NCI-H82 treated with DMSO at 0.1 percent for 48 hours (cell line): ENCODE data around the gene BEND5.

Experiments used
- DNase-seq: peaks from one replicate; lab custom pipeline; 2025; ENCODE audit not compliant: unreplicated experiment; lab: John Stamatoyannopoulos, UW

The BEND5 gene

DNA sequence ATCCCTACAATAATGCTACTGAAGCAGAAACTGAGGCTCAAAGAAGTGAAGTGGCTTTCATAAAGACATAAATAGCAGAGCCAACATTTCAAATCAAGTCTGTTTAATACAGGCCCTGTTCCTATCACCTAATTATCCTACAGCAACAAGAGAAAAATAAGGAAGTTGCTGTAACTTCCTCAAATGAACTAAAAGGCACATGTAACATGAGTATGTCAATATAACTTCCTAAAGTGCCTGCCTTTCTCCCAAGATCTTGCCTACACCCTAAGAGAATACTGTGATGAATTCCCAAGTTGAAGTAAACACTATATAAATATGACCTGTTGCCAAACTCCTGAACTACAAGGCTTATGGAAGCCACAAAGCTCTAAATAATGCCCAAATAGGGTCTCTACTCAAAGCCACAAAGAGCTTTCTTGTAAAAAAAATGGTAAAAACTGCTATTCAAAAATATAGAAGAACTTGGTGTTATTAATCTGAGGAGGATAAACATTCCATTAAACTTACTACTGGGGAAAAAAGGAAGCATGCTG is 8.6 kb downstream of the BEND5 start:
- DNase-seq = no peak

DNA sequence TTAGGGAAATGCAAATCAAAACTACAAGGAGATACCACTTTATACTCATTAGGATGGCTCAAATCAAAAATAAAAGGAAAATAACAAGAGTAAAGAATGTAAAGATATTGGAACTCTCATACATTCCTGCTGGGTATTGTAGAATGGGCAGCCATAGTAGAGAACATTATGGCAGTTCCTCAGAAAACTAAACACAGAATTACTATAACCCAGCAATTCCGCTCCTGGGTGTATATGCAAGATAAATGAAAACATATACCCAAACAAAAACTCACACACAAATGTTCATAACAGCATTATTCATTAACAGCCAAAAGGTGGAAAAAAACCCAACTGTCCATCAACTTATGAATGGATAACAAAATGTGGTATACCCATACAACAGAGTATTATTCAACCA is 11.4 kb downstream of the BEND5 start:
- no peak for DNase-seq

DNA sequence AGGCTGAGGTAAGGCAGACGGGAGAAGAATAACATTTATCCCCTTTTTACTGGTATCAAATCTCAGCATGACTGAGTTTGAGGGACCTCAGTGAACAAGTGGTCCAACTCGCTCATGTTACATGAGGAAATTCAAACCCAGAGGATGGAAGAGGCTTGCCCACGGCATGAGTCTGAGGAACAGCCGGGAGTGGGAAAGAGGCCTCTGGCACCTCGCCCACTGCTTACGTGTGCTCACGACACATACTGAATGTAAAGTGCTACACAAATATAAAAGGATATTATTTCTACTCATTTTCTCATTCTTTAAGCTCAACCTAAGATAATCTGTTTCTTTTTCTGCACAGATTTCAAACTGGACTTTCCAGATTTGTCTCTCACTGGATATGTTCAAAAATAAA is 14.7 kb downstream of the BEND5 start:
- no peak for DNase-seq

DNA sequence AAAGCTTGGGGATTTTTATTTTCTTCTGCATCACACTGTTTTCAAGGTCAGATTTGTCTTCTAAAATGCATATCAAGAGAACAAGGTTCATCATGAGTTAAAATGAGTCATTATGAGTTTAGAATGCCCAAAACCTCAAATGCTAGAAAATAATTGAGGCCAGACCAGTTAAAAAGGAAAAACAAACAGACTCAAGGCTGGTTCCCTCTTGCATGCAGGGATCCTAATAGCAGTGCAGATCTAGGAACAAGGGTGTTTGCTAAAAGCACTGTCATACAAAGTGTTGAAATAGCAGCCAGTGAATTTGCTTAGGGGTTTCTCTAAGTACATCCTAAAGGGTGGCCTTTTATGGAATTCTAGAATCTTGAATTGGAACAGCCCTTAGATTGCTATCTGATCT is 15.3 kb downstream of the BEND5 start:
- no peak for DNase-seq

DNA sequence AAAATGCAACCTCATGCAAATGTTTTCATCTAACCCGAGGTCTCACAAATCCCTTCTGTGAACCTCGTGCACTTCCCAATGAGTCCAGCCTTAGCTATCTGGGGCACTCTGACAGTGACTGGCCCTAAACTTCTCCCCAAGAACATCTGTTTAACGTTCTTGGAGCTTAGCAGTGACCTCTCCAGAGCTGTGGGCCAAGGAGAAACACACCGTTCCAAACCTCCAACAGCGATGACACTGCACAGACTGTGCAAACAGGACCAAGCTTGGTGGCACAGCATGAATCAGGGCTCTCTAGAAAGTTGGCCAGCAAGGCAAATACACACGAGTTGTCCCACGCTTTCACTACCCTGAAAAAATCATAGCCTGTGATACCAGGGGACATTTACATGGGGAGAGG is 15.8 kb downstream of the BEND5 start:
- DNase-seq = no peak

DNA sequence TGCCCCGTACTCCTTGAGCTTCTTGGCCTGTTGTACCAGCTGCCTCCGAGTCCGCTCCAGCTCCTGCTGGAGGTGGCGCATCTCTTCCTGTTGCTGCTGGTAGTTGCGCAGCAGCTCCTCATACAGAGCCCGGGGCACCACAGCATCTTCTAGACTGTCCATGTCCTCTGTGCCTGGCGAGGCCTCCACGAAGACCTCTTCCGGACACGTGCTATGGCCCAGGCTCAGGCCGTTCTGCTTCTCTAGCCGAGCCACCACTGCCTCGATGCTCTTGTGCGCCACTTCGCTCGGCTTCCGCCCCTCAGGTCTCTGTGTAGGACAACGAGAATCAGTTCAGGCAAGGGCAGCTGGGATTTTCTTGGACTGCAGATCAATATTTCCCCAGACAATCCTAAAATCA is 17.7 kb downstream of the BEND5 start:
- DNase-seq = no peak

DNA sequence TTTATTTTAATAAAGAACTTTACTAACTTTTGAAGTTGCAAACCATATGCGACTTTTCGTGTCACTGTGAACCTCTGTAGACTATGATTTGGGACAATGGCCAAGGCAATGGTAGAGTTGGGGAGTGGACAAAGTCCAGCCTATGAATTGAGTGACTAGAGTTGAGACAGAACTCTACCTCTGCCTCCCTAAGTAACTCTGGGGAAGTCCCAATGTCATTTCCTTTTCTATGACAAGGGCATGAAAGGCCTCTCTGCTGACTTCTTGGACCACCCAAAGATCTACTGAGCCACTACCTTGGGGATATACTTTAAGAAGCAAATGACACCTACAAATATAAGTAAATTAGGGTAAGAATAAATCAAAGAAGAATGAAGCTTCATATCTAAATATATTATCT is 19.3 kb downstream of the BEND5 start:
- DNase-seq = no peak

DNA sequence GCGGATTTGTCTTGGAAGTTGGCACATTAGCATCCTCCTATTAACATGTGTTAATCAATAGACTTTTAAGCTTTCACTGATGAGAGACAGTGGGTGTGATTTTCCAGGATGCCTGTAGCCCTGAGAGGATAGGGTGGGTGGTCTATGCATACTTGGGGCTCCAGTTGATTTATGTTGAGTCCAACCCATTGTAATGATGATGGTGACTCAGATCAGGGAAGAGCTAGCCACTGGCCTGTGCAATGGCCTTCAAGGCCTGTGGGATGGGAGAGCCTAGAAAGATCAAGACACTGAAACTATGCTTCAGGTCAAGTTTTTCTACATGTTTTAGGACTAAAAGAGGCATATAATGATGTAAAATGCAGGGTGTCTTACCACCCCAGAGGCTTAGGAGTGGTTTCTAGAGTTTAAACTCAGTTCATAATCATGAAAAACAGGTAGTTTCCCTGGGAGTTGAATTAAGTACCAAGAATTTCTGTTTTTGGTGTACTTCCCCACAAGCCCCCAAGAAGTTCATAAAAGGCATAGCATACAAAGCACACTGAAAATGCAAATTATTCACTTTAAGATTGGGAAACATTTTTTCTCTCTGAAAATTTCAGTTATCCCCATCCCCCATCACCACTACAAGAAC is 19.9 kb downstream of the BEND5 start:
- DNase-seq = no peak

DNA sequence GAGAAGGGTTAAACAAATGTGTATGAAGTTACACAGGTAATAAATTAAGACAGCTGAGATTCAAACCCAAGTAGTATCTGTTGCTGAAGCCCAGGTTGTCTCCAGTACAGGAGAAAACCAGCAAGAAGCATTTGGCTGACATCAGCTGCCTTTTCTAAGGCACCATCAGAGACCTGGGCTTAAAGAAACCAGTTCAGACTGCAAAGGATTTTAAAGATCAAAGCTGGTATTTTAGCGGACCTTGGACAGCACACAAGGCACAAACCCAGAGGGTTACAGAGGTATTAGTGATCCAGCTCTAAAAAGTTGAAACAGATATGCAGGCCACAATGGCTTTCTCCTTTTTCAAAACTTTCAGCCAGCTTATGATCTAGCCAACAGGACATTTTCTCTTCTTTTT is 23.4 kb downstream of the BEND5 start:
- DNase-seq = no peak

DNA sequence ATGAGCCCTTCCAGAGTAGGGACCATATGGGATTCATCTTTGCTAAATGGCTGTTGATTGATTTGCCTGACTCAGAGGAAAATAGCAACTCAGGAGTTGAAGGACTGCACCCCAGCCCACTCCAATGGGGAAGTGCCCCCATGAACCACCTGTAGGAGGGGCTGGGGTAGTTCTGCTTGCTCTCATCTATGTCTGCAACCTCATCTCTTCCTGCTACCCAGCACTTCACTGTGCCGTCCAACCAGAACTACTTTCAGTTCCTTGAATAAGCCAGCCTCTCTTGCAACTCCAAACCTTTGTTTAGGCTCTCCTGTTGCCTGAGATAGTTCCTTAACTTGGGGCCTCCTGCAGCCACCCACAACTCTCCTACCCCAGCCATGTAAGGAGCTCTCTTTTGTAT is 26.6 kb downstream of the BEND5 start:
- DNase-seq = no peak

DNA sequence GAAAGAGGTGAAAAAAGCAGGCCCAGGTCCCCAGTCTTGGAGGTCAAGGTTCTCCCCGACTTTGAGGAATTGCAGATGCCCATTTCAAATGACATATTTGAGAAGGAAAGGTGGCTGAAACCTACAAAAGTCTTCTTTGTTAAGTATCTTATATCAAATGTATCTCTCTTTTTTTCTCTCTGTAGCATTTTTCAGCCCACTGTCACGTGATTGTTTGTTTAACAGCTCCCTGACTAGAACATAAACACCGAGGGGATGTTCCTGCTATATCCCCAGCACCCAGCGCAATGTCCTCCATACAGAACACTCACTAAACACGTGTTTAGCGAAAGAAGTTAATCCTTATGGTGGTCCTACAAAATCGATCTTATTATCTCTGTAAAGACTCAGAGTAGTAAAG is 27.6 kb downstream of the BEND5 start:
- no peak for DNase-seq

DNA sequence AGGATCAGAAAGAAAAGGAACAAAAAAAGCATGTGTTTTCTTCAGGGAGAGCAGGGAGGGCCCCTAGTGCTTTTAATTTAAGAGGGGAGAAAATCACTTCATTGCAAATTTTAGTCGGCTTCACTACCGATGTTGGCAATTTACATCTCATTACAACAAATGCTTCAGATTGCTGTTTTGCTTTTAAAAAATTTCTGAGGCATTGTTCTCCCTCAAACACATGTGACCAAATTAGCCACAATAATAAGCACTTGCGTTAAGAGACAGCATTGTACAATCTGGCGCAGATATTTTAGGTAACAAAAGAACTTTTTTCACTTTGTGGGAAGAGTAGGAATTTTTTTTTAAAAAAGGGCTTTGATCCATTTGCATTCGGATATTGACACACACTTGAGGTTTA is 29.8 kb downstream of the BEND5 start:
- DNase-seq = no peak

DNA sequence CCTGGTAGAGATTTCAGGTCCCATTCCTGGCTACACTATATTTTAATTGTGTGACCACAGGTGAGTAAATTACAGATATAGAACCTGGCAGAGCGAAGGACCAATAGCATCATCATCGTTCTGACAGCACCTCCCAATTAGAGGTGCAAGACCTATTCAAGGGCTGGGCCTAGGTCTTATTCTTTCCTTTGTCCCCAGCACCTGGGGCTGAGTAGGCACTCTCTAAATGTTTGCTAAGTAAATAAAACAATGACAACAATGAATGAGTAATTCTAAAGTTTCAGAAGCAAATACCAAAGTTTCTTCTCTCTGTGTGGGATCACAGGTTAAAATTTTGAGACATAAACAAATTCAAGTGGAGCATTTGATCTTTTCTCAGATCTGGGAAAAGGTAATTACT is 32.7 kb downstream of the BEND5 start:
- DNase-seq = no peak

DNA sequence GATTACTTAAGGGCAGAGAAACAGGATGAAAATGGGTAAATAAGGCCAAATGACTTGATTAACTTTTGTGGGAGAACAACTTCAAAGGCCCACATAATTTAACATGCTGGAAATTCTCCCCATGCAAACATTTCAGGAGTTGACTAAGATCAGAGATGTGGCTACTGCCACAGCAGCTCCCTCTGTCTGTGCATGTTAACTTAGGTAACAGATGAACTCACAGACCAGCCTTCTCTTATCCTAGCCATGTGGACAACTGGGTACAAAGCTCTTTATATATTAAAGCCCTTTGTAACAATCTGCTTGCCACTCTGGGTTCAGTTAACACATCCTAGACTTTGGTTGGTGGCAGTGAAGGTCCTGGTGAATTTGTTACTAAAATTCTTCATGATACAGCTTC is 33.2 kb downstream of the BEND5 start:
- no peak for DNase-seq

DNA sequence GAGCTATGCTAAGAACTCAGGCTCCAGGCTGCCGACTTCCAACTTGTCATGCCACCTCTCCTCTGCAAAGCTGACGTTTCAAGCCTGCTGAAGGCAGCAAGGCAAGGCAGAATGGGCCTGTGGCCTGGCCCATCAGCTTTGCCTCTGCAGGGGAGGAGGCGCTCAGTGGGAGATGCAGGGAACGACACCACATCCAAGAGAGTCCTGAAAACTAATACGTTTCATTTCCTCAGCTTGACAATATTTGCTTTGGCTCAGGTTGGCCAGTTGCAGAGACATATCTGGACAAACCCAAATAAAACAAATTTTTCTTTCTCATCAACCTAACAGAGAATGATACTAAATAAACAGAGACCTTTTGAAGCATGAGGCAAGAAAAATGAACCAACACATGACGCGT is 35.3 kb downstream of the BEND5 start:
- DNase-seq = no peak

DNA sequence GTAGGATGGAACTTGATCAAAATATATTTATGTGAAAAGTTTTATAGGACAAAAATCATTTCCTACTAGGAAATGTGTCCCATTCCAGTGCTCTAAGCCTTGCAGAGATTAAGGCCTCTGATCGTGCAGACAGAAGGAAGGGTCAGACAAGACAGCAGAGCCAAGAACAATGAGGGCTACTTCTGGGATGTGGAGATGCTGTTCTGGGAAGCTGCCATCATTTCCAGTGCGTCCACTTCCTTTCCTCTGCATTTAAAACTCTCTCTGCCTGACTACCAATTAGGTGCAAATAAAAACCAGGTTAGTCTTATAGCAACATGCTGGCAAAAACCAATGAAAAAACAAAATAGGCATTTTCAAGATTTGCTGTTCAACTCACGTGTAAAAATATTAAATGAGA is 36.1 kb downstream of the BEND5 start:
- DNase-seq = no peak

DNA sequence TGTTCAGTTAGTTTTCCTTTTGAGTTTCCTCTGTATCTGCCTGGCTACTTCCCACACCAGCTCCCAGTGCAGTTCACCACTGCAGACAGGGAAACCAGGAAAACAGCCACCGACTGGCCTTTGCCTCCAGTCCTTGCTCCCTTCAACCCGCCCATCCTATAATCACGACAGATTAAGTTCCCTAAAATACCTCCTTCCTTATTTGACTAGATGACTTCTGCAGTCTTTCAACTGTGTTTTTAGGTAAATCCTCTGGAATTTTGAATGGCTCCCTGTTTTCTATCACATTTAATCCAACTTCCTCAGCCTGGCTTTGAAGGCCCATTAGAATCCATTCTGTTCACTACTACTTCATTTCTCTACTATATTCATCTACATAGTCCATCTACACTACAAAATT is 37.6 kb downstream of the BEND5 start:
- DNase-seq = no peak

DNA sequence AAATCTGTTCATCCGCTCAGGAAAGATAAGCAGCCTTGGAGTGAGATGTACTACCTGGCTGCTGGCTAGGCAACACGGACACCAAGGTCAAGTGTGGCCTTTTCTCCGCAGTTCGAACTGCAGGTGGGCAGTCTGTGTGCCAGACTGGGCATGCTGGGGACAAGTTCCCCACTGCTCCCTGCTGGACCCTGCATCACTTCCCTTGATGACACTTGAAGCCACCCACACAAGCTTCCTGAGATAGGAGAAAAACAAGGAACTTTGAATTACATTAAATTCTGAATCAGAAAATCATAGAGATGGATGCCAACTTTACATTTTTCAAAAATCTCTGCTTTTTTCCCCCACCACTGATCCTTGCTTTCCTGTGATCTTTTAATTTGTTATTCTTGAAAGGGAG is 38.3 kb downstream of the BEND5 start:
- no peak for DNase-seq

DNA sequence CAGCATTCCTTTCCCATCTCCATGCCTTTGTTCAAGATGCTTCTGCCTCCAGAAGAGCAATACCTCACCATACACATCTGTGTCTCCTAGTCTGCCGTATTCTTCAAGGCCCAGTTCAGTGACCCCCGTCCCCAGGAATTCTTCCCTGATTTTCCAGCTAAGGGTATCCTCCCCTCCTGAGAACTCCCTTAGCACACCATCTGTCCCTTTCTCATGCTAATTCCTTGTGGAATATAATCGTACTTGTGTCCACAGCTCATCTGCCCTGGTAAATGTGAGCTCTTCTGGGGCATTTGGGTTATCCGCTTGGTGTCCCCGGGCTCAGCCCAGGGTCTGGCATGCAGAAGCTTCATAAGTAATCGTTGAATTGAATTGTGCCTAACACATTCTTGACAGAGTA is 40.9 kb downstream of the BEND5 start:
- DNase-seq = peak; percentile 10

DNA sequence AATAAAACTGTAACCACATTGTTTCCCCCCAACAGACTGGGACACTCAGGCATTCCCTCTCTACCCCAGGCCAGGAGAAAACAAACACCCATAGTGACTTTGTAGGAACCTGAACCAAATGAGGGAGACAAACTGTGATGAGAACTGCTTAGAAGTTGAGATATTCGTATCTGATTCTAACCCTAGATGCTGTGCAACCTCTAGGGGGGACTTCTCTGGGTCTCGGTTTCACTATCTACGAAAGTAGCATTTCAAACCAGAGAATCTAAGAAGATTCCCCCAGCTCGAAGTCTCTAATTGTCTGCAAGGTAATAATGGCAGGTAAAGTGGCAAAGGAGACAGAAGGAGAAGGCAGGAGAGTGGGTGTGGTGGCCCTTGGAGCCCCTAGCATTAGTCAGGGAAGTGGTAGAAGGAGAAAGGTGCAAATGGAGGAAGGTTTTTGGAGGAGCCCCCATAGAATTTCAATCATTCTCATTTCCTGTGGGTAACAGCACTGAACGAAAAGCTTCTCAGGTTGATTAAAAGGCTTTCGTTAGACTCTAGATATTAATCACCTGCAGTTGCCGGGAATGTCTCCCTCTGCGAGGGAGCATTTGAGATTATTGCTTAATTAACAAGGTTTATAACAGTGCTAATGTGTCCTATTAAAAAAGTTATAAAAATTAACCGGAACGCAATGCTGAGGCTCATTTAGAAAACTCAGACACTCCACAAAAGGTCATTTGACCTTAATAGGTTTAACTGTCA is 46.4 kb downstream of the BEND5 start:
- DNase-seq = no peak

DNA sequence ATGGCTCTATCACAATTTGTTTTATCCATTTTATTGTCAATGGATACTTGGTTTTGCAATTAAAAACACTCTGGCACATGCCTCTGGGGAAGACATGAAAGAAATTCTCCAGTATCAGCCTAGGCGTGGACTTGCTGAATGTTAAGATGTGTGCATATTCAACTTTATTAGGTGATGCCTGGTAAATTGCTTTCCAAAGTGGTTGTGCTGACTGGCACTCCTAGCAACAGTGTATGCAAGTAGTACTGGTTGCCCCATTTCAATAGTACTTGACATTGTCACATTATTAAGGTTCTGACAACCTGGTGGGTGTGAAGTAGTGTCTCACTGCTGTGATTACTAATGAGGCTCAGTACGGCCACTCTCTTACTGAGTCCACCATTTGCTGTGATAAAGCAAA is 48.1 kb downstream of the BEND5 start:
- DNase-seq = no peak

DNA sequence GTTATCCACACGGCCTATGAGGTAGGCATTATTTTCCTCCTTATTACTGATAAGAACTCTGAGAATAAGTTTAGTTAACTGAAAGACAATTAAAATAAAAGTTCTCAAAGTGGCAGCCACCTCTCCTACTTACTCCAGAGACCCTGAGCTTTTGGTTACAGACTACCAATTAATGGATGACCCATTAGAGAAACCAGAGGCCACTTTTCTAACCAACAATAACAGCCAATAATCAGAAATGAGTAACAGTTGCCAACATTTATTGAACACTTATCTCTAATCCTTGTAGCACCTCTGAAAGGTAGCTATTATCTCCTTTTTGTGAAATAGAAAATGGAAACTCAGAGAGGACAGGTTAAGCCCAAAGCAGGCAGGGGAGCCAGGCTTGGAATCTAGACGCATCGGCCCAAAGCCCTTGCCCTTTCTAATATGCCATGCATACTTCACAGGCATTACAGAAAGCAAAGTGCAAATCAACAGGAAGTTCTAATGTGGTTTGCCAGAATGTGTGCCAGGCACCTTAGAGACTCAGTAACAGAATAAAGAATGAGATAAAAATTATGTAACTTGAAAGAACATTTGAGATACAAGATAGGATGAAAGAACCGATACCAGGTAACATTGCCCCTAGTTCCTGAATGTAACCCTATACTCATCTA is 50.0 kb downstream of the BEND5 start:
- no peak for DNase-seq
